ENCODE measurements around the gene SEMA3C.
"Not testable (repeated sequence)": the region's sequence is repeated elsewhere in the genome, so short reads cannot be mapped to it uniquely, and the experiment has no call there.

SEMA3C gene

DNA sequence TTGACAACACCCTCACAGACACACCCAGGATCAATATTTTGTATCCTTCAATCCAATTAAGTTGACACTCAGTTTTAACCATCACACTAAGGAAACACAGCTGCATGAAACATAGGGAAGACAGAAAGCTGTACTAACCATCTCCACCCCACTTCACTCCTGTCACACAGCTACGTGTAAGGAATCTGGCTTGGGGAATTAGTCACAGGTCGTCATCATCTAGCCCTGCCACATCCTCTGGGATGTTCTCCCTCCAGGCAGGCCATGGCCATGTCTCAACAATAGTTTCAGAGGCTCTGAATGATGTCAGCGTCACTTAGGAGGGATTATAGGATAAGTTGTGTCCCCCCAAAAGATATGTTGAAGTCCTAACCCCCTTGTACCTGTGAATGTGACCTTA lies 10.8 kb upstream of the SEMA3C start:
- DNase-seq (ENCODE audit: low read depth in 1 of 2, low spot score in 1 of 2), result no peak

DNA sequence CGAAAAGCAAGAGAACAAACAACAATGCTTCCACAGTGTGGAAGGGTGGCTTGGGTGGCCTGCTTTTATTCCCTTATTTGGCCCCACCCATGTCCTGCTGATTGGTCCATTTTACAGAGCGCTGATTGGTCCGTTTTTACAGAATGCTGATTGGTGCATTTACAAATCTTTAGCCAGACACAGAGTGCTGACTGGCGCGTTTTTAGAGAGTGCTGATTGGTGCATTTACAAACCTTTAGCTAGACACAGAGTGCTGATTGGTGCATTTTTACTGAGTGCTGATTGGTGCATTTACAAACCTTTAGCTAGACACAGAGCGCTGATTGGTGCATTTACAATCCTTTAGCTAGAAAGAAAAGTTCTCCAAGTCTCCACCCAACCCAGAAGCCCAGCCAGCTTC lies 8.1 kb upstream of the SEMA3C start:
- not testable (repeated sequence) for DNase-seq (ENCODE audit: low read depth in 1 of 2, low spot score in 1 of 2)

- DNase-seq (ENCODE audit: low read depth in 1 of 2, low spot score in 1 of 2), result no peak
Observed at GRCh38 chr7:80924090-80924489, 5.2 kb upstream of the SEMA3C start.

- DNase-seq (ENCODE audit: low read depth in 1 of 2, low spot score in 1 of 2), result no peak
Observed at GRCh38 chr7:80923211-80923612, 4.4 kb upstream of the SEMA3C start.

DNA sequence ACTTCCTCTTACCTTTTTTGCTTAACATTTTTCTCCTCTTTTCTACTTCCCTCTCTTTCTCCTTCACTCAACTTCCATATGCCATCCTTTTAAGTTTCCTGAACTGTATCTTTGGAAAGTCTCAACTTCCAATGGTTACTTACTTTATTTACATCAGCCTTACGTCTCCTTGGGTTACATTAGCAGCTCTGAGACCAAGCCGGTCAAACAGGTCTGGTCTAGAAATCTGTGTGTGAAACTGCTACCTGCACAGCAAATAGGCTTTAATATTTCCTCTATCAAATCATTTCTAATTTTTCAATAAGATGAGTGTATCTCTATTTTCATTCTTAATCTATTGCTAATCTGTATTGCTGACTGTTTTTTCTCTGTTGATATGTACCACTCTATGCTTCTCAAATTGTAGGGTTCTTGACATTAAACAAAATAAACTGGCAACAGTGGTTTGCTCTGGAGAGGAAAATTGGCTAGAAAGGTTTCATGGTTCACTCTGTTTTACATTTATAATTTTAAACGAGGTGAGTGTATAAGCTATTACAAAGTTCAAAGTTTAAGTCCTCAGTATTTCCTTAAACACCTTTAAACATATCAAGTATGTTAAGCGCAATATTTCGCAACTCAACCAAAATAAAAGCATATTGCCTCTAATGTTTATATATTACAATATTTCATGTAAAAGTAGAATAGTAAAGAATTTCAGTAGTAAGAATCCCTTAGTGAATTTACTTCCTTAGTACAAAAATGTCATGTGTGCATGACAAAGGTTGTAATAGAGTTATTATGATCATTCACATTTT lies 3.6 kb upstream of the SEMA3C start:
- DNase-seq (ENCODE audit: low read depth in 1 of 2, low spot score in 1 of 2), result no peak

DNA sequence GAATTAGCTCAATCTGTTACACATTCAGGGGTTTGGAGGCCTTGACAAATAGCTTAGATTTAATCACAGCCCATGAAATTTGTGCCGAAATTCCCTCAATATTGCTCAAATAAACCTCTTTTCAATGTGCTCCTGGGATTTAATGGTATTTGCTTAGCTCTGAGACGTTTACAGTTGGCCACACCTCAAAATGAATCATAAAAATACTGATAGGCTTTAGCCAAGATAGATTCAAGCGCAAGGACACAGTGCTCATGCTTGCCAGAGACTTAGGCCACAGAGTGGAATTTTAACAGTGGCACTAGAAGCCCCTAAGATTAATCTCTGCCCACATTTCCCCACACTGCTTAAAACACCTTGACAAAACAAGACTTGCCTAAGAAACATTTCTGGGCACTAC lies 2.3 kb upstream of the SEMA3C start:
- no peak for DNase-seq (ENCODE audit: low read depth in 1 of 2, low spot score in 1 of 2)

- DNase-seq (ENCODE audit: low read depth in 1 of 2, low spot score in 1 of 2), result no peak
Observed at GRCh38 chr7:80918399-80918798, 452 bp downstream of the SEMA3C start.

- DNase-seq (ENCODE audit: low read depth in 1 of 2, low spot score in 1 of 2), result no peak
Observed at GRCh38 chr7:80916770-80917741, 1.8 kb downstream of the SEMA3C start.

DNA sequence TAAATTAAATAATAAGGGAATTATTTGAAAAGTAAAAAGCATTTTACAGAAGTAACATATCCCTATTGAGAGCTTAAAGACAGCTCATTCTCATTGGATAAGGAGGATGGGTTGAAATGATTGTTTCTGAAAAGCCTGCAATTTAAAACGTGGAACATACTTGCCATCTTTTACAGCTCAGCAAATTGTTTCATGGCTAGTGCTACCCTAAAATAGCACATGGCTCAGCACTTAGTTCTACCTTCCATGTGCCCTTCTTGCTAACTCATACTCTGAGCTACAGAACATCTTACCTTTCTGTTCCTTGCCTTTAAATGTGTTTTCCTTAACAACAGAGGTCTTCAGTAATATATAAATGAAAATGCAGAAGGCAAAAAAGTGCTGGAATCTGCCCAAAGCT lies 8.6 kb downstream of the SEMA3C start:
- no peak for DNase-seq (ENCODE audit: low read depth in 1 of 2, low spot score in 1 of 2)

GRCh38 chr7:80908360-80908797 lies 10.5 kb downstream of the SEMA3C start:
- DNase-seq (ENCODE audit: low read depth in 1 of 2, low spot score in 1 of 2), result no peak

DNA sequence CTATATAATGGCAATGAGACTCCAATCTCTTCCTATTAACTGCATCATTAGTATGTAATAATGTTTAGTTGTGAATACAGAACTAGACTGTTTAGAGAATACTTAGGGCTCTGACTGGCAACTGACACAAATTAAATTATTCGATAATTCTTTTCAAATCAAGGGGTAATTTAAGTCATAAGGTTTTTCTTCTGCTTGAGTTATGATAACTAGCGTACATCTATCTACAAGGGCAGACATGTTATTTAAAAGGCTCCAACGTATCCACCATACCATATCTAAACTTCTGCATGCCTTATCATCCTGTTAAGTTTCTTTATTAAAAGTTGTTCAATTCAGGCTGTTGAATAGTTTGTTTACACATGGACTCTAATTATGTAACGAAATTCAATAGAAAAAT lies 11.2 kb downstream of the SEMA3C start:
- DNase-seq (ENCODE audit: low read depth in 1 of 2, low spot score in 1 of 2), result no peak

DNA sequence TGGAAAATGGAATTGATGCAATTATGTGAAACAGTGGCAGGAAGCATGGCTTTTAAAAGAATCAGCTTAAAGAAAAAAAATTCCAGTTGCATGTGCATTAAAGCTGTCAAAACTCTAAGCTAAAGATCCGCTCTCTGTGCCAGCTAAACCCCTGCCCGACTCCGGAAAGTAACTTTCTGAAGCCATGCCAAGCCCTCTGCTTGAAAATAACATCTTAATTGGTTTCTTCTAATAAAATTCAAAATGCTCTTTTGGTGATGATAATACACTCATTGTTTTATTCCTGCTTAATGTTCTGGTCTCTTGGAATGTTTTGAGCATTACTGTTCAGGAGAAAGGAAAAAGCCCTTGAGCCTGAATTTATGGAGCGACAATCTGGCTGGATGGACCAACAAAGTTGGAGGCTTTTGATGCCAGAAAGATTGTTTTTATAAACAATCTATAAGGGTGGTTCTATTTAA lies 11.7 kb downstream of the SEMA3C start:
- no peak for DNase-seq (ENCODE audit: low read depth in 1 of 2, low spot score in 1 of 2)

GRCh38 chr7:80905334-80905733 lies 13.5 kb downstream of the SEMA3C start:
- DNase-seq (ENCODE audit: low read depth in 1 of 2, low spot score in 1 of 2), result no peak

DNA sequence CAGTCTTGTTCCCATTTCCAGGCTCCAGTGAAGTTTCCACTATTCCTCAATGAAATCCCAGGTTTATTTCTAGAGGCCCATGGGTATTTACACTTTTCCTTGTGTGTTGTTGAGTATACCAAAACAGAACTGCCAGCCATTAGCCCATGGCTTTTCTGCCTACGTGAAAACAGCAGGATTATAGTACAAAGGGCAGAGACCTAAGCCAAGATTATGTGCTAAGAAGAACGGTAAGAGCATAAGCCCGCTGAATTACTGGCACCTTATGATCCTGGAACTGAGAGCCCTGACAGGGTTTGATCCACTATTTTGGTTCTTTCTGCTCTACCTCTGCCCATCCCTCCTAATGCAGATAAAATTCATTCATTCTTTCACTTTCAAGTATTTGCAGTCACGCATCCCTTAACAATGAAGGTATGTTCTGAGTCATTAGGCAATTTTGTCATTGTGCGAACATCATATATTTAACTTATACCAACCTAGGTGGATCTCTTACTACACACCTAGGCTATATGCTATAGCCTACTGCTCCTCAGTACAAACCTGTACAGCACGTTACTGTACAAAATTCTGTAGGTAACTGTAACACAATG lies 16.0 kb downstream of the SEMA3C start:
- DNase-seq (ENCODE audit: low read depth in 1 of 2, low spot score in 1 of 2), result no peak

DNA sequence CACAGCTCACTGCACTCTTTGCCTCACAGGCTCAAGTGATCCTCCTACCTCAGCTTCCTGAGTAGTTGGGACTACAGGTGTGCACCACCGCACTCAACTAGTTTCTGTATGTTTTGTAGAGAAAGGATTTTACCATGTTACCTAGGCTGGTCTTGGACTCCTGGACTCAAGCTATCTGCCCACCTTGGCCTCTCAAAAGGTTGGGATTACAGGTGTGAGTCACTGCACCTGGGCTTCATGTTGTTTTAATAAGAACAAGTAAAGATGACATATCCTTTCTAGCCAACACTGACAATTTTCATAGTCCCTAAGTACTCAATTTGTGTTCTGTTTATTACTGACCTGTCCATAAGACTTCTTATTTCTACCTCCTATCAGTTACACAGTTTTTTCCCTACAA lies 16.8 kb downstream of the SEMA3C start:
- DNase-seq (ENCODE audit: low read depth in 1 of 2, low spot score in 1 of 2), result no peak

GRCh38 chr7:80900583-80901576 lies 18.0 kb downstream of the SEMA3C start:
- no peak for DNase-seq (ENCODE audit: low read depth in 1 of 2, low spot score in 1 of 2)

DNA sequence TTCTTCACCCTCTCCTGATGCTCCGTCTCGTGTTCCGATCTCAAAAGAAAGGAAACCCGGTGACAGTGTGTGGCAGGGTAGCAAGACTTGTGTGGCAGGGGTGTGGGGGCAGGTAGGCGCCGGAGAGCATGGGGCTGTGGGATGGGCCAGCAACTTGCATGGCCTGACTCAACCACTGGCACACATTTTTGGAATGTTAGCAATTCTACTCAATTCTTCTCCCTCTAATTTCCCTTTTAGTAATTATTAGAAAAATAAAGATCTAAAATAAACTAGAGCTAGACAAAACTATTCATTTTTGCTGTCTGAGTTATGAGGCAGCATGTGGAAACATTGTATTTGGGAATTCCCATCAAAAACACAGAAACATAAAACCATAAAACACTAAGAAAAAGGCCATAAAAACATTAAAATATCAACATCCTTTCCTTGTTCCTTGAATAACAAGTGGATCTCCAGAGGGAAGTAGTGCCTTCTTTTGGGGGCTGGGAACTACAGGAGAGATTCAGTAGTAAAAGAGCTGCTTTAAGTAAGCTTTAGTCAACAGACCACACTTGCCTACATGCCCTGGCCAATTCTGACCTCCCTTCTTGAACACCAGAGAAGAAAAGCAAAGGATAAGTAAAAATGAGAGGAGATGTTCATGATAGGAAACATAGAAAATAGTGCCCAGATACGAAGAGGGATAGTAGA lies 21.8 kb downstream of the SEMA3C start:
- DNase-seq (ENCODE audit: low read depth in 1 of 2, low spot score in 1 of 2), result no peak

DNA sequence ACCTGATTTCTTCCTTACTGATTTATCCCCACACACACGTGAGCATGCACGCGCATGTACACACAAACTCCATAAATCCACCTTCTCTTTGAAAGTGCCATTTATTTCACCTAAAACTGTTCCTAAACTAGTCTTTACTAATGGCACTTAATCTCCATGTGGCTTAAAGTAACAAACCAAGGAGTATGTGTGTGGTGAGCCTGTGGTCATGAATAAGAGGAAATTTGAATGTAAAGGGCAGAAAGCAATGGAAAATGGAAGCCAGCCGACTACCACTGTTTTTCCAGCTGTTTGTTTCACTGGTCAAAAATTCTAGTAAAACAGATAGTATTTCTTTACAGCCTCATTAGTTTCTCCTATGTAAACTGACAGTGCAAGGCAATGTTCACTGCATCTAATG lies 23.8 kb downstream of the SEMA3C start:
- no peak for DNase-seq (ENCODE audit: low read depth in 1 of 2, low spot score in 1 of 2)

DNA sequence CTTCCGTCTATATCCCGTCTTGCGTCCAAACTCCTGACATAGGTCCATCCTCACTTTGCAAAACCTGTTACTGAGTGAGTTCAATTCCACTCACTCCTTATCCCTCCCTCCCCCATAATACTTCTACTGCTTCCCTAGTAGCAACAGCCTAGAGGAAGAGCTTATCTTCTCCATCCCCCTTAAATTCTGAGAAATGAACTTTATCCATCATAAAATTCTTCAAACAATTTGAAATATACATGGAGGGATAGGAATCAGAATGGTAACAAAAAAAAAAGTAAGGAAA lies 27.6 kb downstream of the SEMA3C start:
- no peak for DNase-seq (ENCODE audit: low read depth in 1 of 2, low spot score in 1 of 2)

Data from stimulated activated CD4-positive, alpha-beta T cell treated with anti-CD3 and anti-CD28 coated beads, Interleukin-15, amount 100 ng/mL, for 1 hour (primary cell).